ENCODE data around the gene ONECUT3.

- no peak for TF ChIP-seq CTCF (IDR thresholded peaks at IDR 0.05; ENCODE audit: extremely low read depth in 1 of 2, insufficient read depth in 1 of 2, low read depth in 1 of 2, low read length in 2 of 2)
- TF ChIP-seq POLR2A (IDR thresholded peaks at IDR 0.05; ENCODE audit: low read depth, low read length) = no peak
- TF ChIP-seq MYC (IDR thresholded peaks at IDR 0.05; ENCODE audit: low read depth, low read length) = no peak
- TF ChIP-seq, protein P1, sequence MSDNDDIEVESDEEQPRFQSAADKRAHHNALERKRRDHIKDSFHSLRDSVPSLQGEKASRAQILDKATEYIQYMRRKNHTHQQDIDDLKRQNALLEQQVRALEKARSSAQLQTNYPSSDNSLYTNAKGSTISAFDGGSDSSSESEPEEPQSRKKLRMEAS (IDR thresholded peaks at IDR 0.05; ENCODE audit: insufficient read depth, insufficient read length) = no peak
- TF ChIP-seq FOS (IDR thresholded peaks at IDR 0.05; ENCODE audit: borderline replicate concordance, insufficient read depth, low read length) = no peak
- TF ChIP-seq POLR2AphosphoS5 (IDR thresholded peaks at IDR 0.05; ENCODE audit: insufficient read depth, low read depth, low read length) = no peak
Measured at GRCh38 chr19:1763648-1764639, 10.6 kb downstream of the ONECUT3 start.
